Panc1 (cell line): ENCODE measurements around the gene EDN3. TPM values are rescaled to one million over a fixed set of nuclear protein-coding genes. Genes with fewer than 3 reads are reported as not detected.

Source experiments
- ATAC-seq: fragments of 200-7000 bp; cut with Tn5 transposase; 2 replicates; pipeline ENCODE4 v1.9.1; 2020; ENCODE audit warnings: mild to moderate bottlenecking, moderate library complexity
- BruUV-seq: library from RNA; stranded (reverse); fragments of 400-500 nt; replicated peaks from 2 replicates; lab custom pipeline; 2021; lab: Mats Ljungman, UMichigan
- CTCF ChIA-PET: fragments of 300-600 bp; sonication (Branson Sonifier 250); formaldehyde crosslinking; loops from one replicate; lab custom pipeline; 2022; ENCODE audit warnings: antibody characterized with exemption; lab: Charles Lee
- POLR2A ChIA-PET: fragments of 300-600 bp; sonication (Branson Sonifier 250); formaldehyde crosslinking; loops from one replicate; lab custom pipeline; 2022; ENCODE audit warnings: antibody characterized with exemption; lab: Charles Lee
- DNase-seq: peaks from one replicate; pipeline ENCODE4 v3.0.0-alpha.2; 2010; ENCODE audit warnings: low read depth, low spot score
- H3K27ac ChIP-seq: 2 replicates; pipeline ENCODE4 v1.5.1; 2011; ENCODE audit warnings: mild to moderate bottlenecking, low read length, inconsistent platforms
- H3K27me3 ChIP-seq: fragments of 200-500 bp; sonication (Bioruptor generic); 2 replicates; pipeline ENCODE4 v1.6.0; 2014; ENCODE audit warnings: low read length, inconsistent platforms; ENCODE audit not compliant: control insufficient read depth, insufficient read depth
- H3K36me3 ChIP-seq: fragments of 200-500 bp; sonication (Bioruptor generic); 2 replicates; pipeline ENCODE4 v1.5.1; 2014; ENCODE audit warnings: inconsistent platforms, mild to moderate bottlenecking, low read length, moderate library complexity; ENCODE audit not compliant: control insufficient read depth, insufficient read depth
- H3K4me1 ChIP-seq: 2 replicates; pipeline ENCODE4 v1.5.1; 2011; ENCODE audit warnings: inconsistent platforms, mild to moderate bottlenecking, low read length, moderate library complexity; ENCODE audit not compliant: control insufficient read depth, insufficient read depth
- H3K4me3 ChIP-seq, 2 experiments: 2 replicates each; pipeline ENCODE4 v1.5.1; 2011 to 2012; ENCODE audit warnings: low read depth in 2 of 2, low read length in 2 of 2, mild to moderate bottlenecking in 2 of 2, inconsistent platforms in 1 of 2, moderate library complexity in 1 of 2
- H3K9me3 ChIP-seq: fragments of 200-500 bp; sonication (Bioruptor generic); 2 replicates; pipeline ENCODE4 v1.5.1; 2014; ENCODE audit warnings: low read depth, mild to moderate bottlenecking, inconsistent platforms, low read length, moderate library complexity; ENCODE audit not compliant: control insufficient read depth, insufficient read depth
- CTCF ChIP-seq: fragments of 450-650 bp; IDR thresholded peaks from 2 replicates; pipeline ENCODE4 v1.5.1; 2017; ENCODE audit warnings: mild to moderate bottlenecking
- POLR2AphosphoS5 ChIP-seq: IDR thresholded peaks from 2 replicates; pipeline ENCODE4 v1.6.1; 2012; ENCODE audit warnings: mild to moderate bottlenecking, low read depth, low read length, moderate library complexity
- REST ChIP-seq, 2 experiments: IDR thresholded peaks; 2 replicates each; pipeline ENCODE4 v1.6.1; 2011 to 2012; ENCODE audit warnings: low read depth in 2 of 2, control low read depth in 1 of 2, low read length in 1 of 2, mild to moderate bottlenecking in 1 of 2, moderate library complexity in 1 of 2; ENCODE audit not compliant: insufficient read depth in 1 of 2
- SIN3A ChIP-seq: IDR thresholded peaks from 2 replicates; pipeline ENCODE4 v1.6.1; 2012; ENCODE audit warnings: low read depth, mild to moderate bottlenecking, low read length, moderate library complexity, borderline replicate concordance; ENCODE audit not compliant: insufficient read depth
- TCF7L2 ChIP-seq: IDR thresholded peaks from 2 replicates; pipeline ENCODE4 v1.6.1; 2011; ENCODE audit warnings: mild to moderate bottlenecking, low read depth, low read length, inconsistent platforms
- in situ Hi-C: cut with HindIII; loops from 2 replicates; pipeline ENCODE4 v1.10.0; 2016; ENCODE audit warnings: low sequenced_read_pairs, low pct_unique_long_range_greater_than_20kb
- intact Hi-C: fragments of 100-400 bp; cut with micrococcal nuclease; formaldehyde crosslinking; loops from one replicate; pipeline ENCODE4 v1.10.0; 2022; ENCODE audit not compliant: unreplicated experiment
- total RNA-seq: library from RNA; stranded (reverse); gene quantifications from one replicate; pipeline ENCODE4 v1.2.1, GENCODE V29; 2021; ENCODE audit not compliant: unreplicated experiment

EDN3 gene
- total RNA-seq, 1 experiment from 2014 or later = not detected

GRCh38 chr20:59253779-59254319, 46.6 kb upstream of the EDN3 start:
- Histone ChIP-seq H3K27ac (no peak overlapping the region), H3K4me3 (no peak overlapping the region), H3K27me3 (peaks cover 26% of the 10 kb centered on the region), H3K9me3 (peaks cover 5% of the 10 kb centered on the region; the same call in 1 of the 2 replicates), H3K4me1 (no peaks in the 10 kb centered on the region), H3K36me3 (no peaks in the 10 kb centered on the region)
- in situ Hi-C loops = no loop called here
- intact Hi-C loops = no loop called here
- ChIA-PET CTCF (no interaction called here), POLR2A (no interaction called here)
- DNase-seq (no peak), ATAC-seq (no peak)
- BruUV-seq = no TSS peak
- TF ChIP-seq REST (IDR thresholded peaks at IDR 0.05; ENCODE audit: insufficient read depth in 1 of 2, low read depth in 2 of 2, low read length in 1 of 2) = no peak
- no peak for TF ChIP-seq CTCF
- TF ChIP-seq TCF7L2 = no peak

GRCh38 chr20:59255256-59255655, 45.2 kb upstream of the EDN3 start:
- BruUV-seq = no TSS peak
- ChIA-PET CTCF (no interaction called here), POLR2A (no interaction called here)
- Histone ChIP-seq H3K4me1 (no peaks in the 10 kb centered on the region), H3K4me3 (no peak overlapping the region), H3K27me3 (peaks cover 32% of the 10 kb centered on the region), H3K9me3 (peaks cover 5% of the 10 kb centered on the region; the same call in 1 of the 2 replicates), H3K36me3 (no peaks in the 10 kb centered on the region), H3K27ac (no peak overlapping the region)
- no peak for ATAC-seq
- no peak for TF ChIP-seq POLR2AphosphoS5
- TF ChIP-seq CTCF = no peak
- TF ChIP-seq TCF7L2 = no peak
- TF ChIP-seq SIN3A = no peak
- TF ChIP-seq REST (IDR thresholded peaks at IDR 0.05; ENCODE audit: insufficient read depth in 1 of 2, low read depth in 2 of 2, low read length in 1 of 2) = no peak
- in situ Hi-C loops (no loop called here), intact Hi-C loops (no loop called here)
- no peak for DNase-seq
